ENCODE results near the gene CFAP52. TPM values are rescaled to one million over a fixed set of nuclear protein-coding genes. Genes with fewer than 3 reads are reported as not detected.
A peak's percentile ranks its signal among the peaks of the same experiment; 100 is the strongest.
"Not testable (repeated sequence)": the region's sequence is repeated elsewhere in the genome, so short reads cannot be mapped to it uniquely, and the experiment has no call there.

The CFAP52 gene
- 0.72 TPM in 1 of 2 replicates, not detected in the other for total RNA-seq (2014; rRNA removed; shearing (Covaris generic); ENCODE audit: low replicate concordance)

- in situ Hi-C loops (cut with HindIII; ENCODE audit: low pct_unique_long_range_greater_than_20kb, low sequenced_read_pairs), result no loop called here
- DNase-seq (ENCODE audit: low read depth), result peak; percentile 52
Measured at GRCh38 chr17:9576521-9577372, at the start of gene CFAP52. TSS of gene CFAP52 (plus strand) at chr17:9576642. CDS start at chr17:9576696, 54 bp downstream.

GRCh38 chr17:9527788-9528187, 48.7 kb upstream of the CFAP52 start:
- no peak for DNase-seq (ENCODE audit: low read depth)
- in situ Hi-C loops (cut with HindIII; ENCODE audit: low pct_unique_long_range_greater_than_20kb, low sequenced_read_pairs), result no loop called here

- in situ Hi-C loops (cut with HindIII; ENCODE audit: low pct_unique_long_range_greater_than_20kb, low sequenced_read_pairs), result no loop called here
- DNase-seq (ENCODE audit: low read depth), result no peak
Measured at GRCh38 chr17:9529033-9529700, 47.3 kb upstream of the CFAP52 start.

GRCh38 chr17:9531034-9531433, 45.4 kb upstream of the CFAP52 start:
- no peak for DNase-seq (ENCODE audit: low read depth)
- in situ Hi-C loops (cut with HindIII; ENCODE audit: low pct_unique_long_range_greater_than_20kb, low sequenced_read_pairs), result no loop called here

- in situ Hi-C loops (cut with HindIII; ENCODE audit: low pct_unique_long_range_greater_than_20kb, low sequenced_read_pairs), result no loop called here
- DNase-seq (ENCODE audit: low read depth), result no peak
Measured at GRCh38 chr17:9532715-9533114, 43.7 kb upstream of the CFAP52 start.

- DNase-seq (ENCODE audit: low read depth), result no peak
- in situ Hi-C loops (cut with HindIII; ENCODE audit: low pct_unique_long_range_greater_than_20kb, low sequenced_read_pairs), result no loop called here
Measured at GRCh38 chr17:9533441-9533840, 43.0 kb upstream of the CFAP52 start.

GRCh38 chr17:9536061-9536460, 40.4 kb upstream of the CFAP52 start:
- in situ Hi-C loops (cut with HindIII; ENCODE audit: low pct_unique_long_range_greater_than_20kb, low sequenced_read_pairs), result no loop called here
- no peak for DNase-seq (ENCODE audit: low read depth)

- in situ Hi-C loops (cut with HindIII; ENCODE audit: low pct_unique_long_range_greater_than_20kb, low sequenced_read_pairs), result no loop called here
- no peak for DNase-seq (ENCODE audit: low read depth)
Measured at GRCh38 chr17:9537177-9537776, 39.2 kb upstream of the CFAP52 start.

GRCh38 chr17:9538626-9539025, 37.8 kb upstream of the CFAP52 start:
- DNase-seq (ENCODE audit: low read depth), result no peak
- in situ Hi-C loops (cut with HindIII; ENCODE audit: low pct_unique_long_range_greater_than_20kb, low sequenced_read_pairs), result no loop called here

GRCh38 chr17:9541718-9542117, 34.7 kb upstream of the CFAP52 start:
- in situ Hi-C loops (cut with HindIII; ENCODE audit: low pct_unique_long_range_greater_than_20kb, low sequenced_read_pairs), result no loop called here
- DNase-seq (ENCODE audit: low read depth), result no peak

GRCh38 chr17:9544221-9544620, 32.2 kb upstream of the CFAP52 start:
- in situ Hi-C loops (cut with HindIII; ENCODE audit: low pct_unique_long_range_greater_than_20kb, low sequenced_read_pairs), result no loop called here
- no peak for DNase-seq (ENCODE audit: low read depth)

GRCh38 chr17:9549215-9549614, 27.2 kb upstream of the CFAP52 start:
- no peak for DNase-seq (ENCODE audit: low read depth)
- in situ Hi-C loops (cut with HindIII; ENCODE audit: low pct_unique_long_range_greater_than_20kb, low sequenced_read_pairs), result no loop called here

- in situ Hi-C loops (cut with HindIII; ENCODE audit: low pct_unique_long_range_greater_than_20kb, low sequenced_read_pairs), result no loop called here
- no peak for DNase-seq (ENCODE audit: low read depth)
Measured at GRCh38 chr17:9553181-9553580, 23.3 kb upstream of the CFAP52 start.

GRCh38 chr17:9553596-9553995, 22.8 kb upstream of the CFAP52 start:
- DNase-seq (ENCODE audit: low read depth), result no peak
- in situ Hi-C loops (cut with HindIII; ENCODE audit: low pct_unique_long_range_greater_than_20kb, low sequenced_read_pairs), result no loop called here

- DNase-seq (ENCODE audit: low read depth), result peak; percentile 30
- in situ Hi-C loops (cut with HindIII; ENCODE audit: low pct_unique_long_range_greater_than_20kb, low sequenced_read_pairs), result not testable (repeated sequence)
Measured at GRCh38 chr17:9554715-9555114, 21.7 kb upstream of the CFAP52 start.

- in situ Hi-C loops (cut with HindIII; ENCODE audit: low pct_unique_long_range_greater_than_20kb, low sequenced_read_pairs), result no loop called here
Measured at GRCh38 chr17:9557161-9557755, 19.2 kb upstream of the CFAP52 start.

GRCh38 chr17:9557857-9558256, 18.6 kb upstream of the CFAP52 start:
- no peak for DNase-seq (ENCODE audit: low read depth)
- in situ Hi-C loops (cut with HindIII; ENCODE audit: low pct_unique_long_range_greater_than_20kb, low sequenced_read_pairs), result no loop called here

More at GRCh38 chr17:9557161-9557755, 19.2 kb upstream of the CFAP52 start:
- DNase-seq (ENCODE audit: low read depth), result no peak

GRCh38 chr17:9564104-9564503, 12.3 kb upstream of the CFAP52 start:
- DNase-seq (ENCODE audit: low read depth), result no peak
- in situ Hi-C loops (cut with HindIII; ENCODE audit: low pct_unique_long_range_greater_than_20kb, low sequenced_read_pairs), result no loop called here

- DNase-seq (ENCODE audit: low read depth), result no peak
- in situ Hi-C loops (cut with HindIII; ENCODE audit: low pct_unique_long_range_greater_than_20kb, low sequenced_read_pairs), result no loop called here
Measured at GRCh38 chr17:9566067-9566466, 10.4 kb upstream of the CFAP52 start.

Data from Caki2 (cell line).